GM12801 (cell line): ENCODE data around the gene CARS1.

Experiments used
- CTCF ChIP-seq: IDR thresholded peaks from one replicate; pipeline ENCODE4 v1.5.1; 2011; ENCODE audit warnings: control low read depth; ENCODE audit not compliant: insufficient read length; ENCODE audit errors: extremely low read depth

The CARS1 gene

GRCh38 chr11:3007404-3008010 lies 49.7 kb downstream of the CARS1 start:
- TF ChIP-seq CTCF = no peak

GRCh38 chr11:3006505-3007260 lies 50.5 kb downstream of the CARS1 start:
- TF ChIP-seq CTCF = no peak

- TF ChIP-seq CTCF = no peak
Measured at GRCh38 chr11:3004481-3004880, 52.7 kb downstream of the CARS1 start.

GRCh38 chr11:3003396-3004231 lies 53.6 kb downstream of the CARS1 start:
- TF ChIP-seq CTCF = no peak

GRCh38 chr11:3002871-3003270 lies 54.4 kb downstream of the CARS1 start:
- TF ChIP-seq CTCF = no peak

GRCh38 chr11:3002351-3002861 lies 54.8 kb downstream of the CARS1 start:
- TF ChIP-seq CTCF = no peak

- TF ChIP-seq CTCF = no peak
Measured at GRCh38 chr11:3001496-3001895, 55.7 kb downstream of the CARS1 start.
